AG09319 (cell line): ENCODE results near the gene IDH3G.
A peak's percentile ranks its signal among the peaks of the same experiment; 100 is the strongest.

Source experiments
- DNase-seq: peaks from one replicate; pipeline ENCODE4 v3.0.0-alpha.2; 2010; ENCODE audit warnings: low read depth; ENCODE audit errors: extremely low read depth
- CTCF ChIP-seq: IDR thresholded peaks from 2 replicates; pipeline ENCODE4 v1.5.1; 2011; ENCODE audit warnings: low read depth, mild to moderate bottlenecking, inconsistent platforms, low read length, moderate library complexity

IDH3G gene

GRCh38 chrX:153794018-153794896 lies at the start of gene IDH3G, which contains the start of gene SSR4:
TSS of gene IDH3G (minus strand) at chrX:153794375. CDS start at chrX:153794326, 49 bp downstream.
TSS of gene SSR4 (plus strand) at chrX:153794668. CDS start at chrX:153794688, 20 bp downstream.
- peak; percentile 87 for DNase-seq
- TF ChIP-seq CTCF = no peak; the same call in none of the 2 replicates

GRCh38 chrX:153836921-153837320 lies 42.7 kb upstream of the IDH3G start:
- no peak for DNase-seq
- TF ChIP-seq CTCF = no peak

- DNase-seq = no peak
- no peak for TF ChIP-seq CTCF
Observed at GRCh38 chrX:153832728-153833127, 38.6 kb upstream of the IDH3G start.

- no peak for DNase-seq
- no peak for TF ChIP-seq CTCF
Observed at GRCh38 chrX:153831429-153832150, 37.4 kb upstream of the IDH3G start.

- no peak for TF ChIP-seq CTCF
Observed at GRCh38 chrX:153830640-153831428, 36.7 kb upstream of the IDH3G start.

GRCh38 chrX:153829799-153830639 lies 35.8 kb upstream of the IDH3G start, which contains the start of gene PDZD4:
TSS of gene PDZD4 (minus strand) at chrX:153830544. CDS start at chrX:153830298, 246 bp downstream.
- no peak for DNase-seq

More at GRCh38 chrX:153830640-153831428, 36.7 kb upstream of the IDH3G start:
- DNase-seq = no peak

More at GRCh38 chrX:153829799-153830639, 35.8 kb upstream of the IDH3G start, which contains the start of gene PDZD4:
- no peak for TF ChIP-seq CTCF
